IMR-90 (cell line): Measurements from ENCODE around the gene USP43. TPM values are rescaled to one million over a fixed set of nuclear protein-coding genes. Genes with fewer than 3 reads are reported as not detected.

Experiments used
- ATAC-seq: fragments of 200-7000 bp; cut with Tn5 transposase; 2 replicates; pipeline ENCODE4 v1.9.1; 2020; ENCODE audit warnings: low read depth, mild to moderate bottlenecking, moderate library complexity
- BruUV-seq: library from RNA; stranded (reverse); fragments of 400-500 nt; replicated peaks from 2 replicates; lab custom pipeline; 2021; lab: Mats Ljungman, UMichigan
- CTCF ChIA-PET: fragments of 300-600 bp; formaldehyde crosslinking; extraction: SDS; loops from one replicate; lab custom pipeline; 2021; ENCODE audit warnings: antibody characterized with exemption; lab: Yijun Ruan, JAX
- POLR2A ChIA-PET: fragments of 300-600 bp; sonication (Branson Sonifier 250); formaldehyde crosslinking; loops from one replicate; lab custom pipeline; 2022; ENCODE audit warnings: antibody characterized with exemption; ENCODE audit not compliant: unreplicated experiment; lab: Charles Lee
- DNase-seq: peaks from one replicate; pipeline ENCODE4 v3.0.0; 2013
- H2AFZ ChIP-seq: replicated peaks from 2 replicates; pipeline ENCODE3; 2013; ENCODE audit warnings: low read length, mild to moderate bottlenecking; ENCODE audit not compliant: poor library complexity
- H2AK5ac ChIP-seq: 2 replicates; pipeline ENCODE4 v1.6.1; 2013; ENCODE audit warnings: low read depth, low read length, inconsistent platforms
- H2AK9ac ChIP-seq: replicated peaks from 2 replicates; pipeline ENCODE3; 2013; ENCODE audit warnings: mild to moderate bottlenecking, low read depth, low read length, moderate library complexity; ENCODE audit not compliant: poor library complexity
- H2BK120ac ChIP-seq: 2 replicates; pipeline ENCODE4 v1.6.1; 2013; ENCODE audit warnings: low read depth, low read length, inconsistent platforms
- H2BK15ac ChIP-seq: 3 replicates; pipeline ENCODE4 v1.6.1; 2013; ENCODE audit warnings: low read depth, low read length, inconsistent platforms
- H2BK20ac ChIP-seq: 2 replicates; pipeline ENCODE4 v1.6.1; 2013; ENCODE audit warnings: low read depth, mild to moderate bottlenecking, inconsistent platforms, low read length, moderate library complexity
- H2BK5ac ChIP-seq: 2 replicates; pipeline ENCODE4 v1.6.1; 2013; ENCODE audit warnings: mild to moderate bottlenecking, low read depth, low read length, inconsistent platforms; ENCODE audit not compliant: poor library complexity, severe bottlenecking
- H3K14ac ChIP-seq: replicated peaks from 2 replicates; pipeline ENCODE4 v1.6.1; 2013; ENCODE audit warnings: low read depth, low read length, inconsistent platforms
- H3K18ac ChIP-seq: 2 replicates; pipeline ENCODE4 v1.6.1; 2013; ENCODE audit warnings: low read depth, low read length, control low read depth
- H3K23ac ChIP-seq: 2 replicates; pipeline ENCODE4 v1.6.1; 2013; ENCODE audit warnings: low read depth, low read length, inconsistent platforms
- H3K27ac ChIP-seq: 2 replicates; pipeline ENCODE4 v1.5.1; 2013; ENCODE audit warnings: mild to moderate bottlenecking, control low read depth, low read length; ENCODE audit not compliant: insufficient read depth
- H3K27me3 ChIP-seq: 2 replicates; pipeline ENCODE4 v1.6.1; 2013; ENCODE audit warnings: low read length; ENCODE audit not compliant: control insufficient read depth, insufficient read depth
- H3K36me3 ChIP-seq: 2 replicates; pipeline ENCODE4 v1.6.1; 2013; ENCODE audit warnings: low read length, mixed read lengths; ENCODE audit not compliant: control insufficient read depth, insufficient read depth
- H3K4ac ChIP-seq: 2 replicates; pipeline ENCODE4 v1.6.1; 2013; ENCODE audit warnings: low read depth, low read length, inconsistent platforms
- H3K4me1 ChIP-seq: 2 replicates; pipeline ENCODE4 v1.6.1; 2013; ENCODE audit warnings: low read length, mixed read lengths; ENCODE audit not compliant: control insufficient read depth, insufficient read depth
- H3K4me2 ChIP-seq: 2 replicates; pipeline ENCODE4 v1.6.1; 2013; ENCODE audit warnings: low read depth, mild to moderate bottlenecking, control low read depth, low read length, moderate library complexity
- H3K4me3 ChIP-seq: 2 replicates; pipeline ENCODE4 v1.5.1; 2013; ENCODE audit warnings: low read depth, mild to moderate bottlenecking, control low read depth, low read length, moderate library complexity; ENCODE audit not compliant: insufficient read depth
- H3K56ac ChIP-seq: 2 replicates; pipeline ENCODE4 v1.6.1; 2013; ENCODE audit warnings: low read length, inconsistent platforms; ENCODE audit not compliant: insufficient read depth; ENCODE audit errors: extremely low read depth
- H3K79me1 ChIP-seq, 2 experiments: 2 replicates each; pipeline ENCODE4 v1.6.1; 2013; ENCODE audit warnings: low read length in 2 of 2, inconsistent platforms in 1 of 2, low read depth in 1 of 2
- H3K9ac ChIP-seq: 2 replicates; pipeline ENCODE4 v1.6.1; 2013; ENCODE audit warnings: low read depth, low read length, control low read depth
- H3K9me1 ChIP-seq: 2 replicates; pipeline ENCODE4 v1.6.1; 2013; ENCODE audit warnings: low read length, inconsistent platforms; ENCODE audit not compliant: insufficient read depth
- H3K9me3 ChIP-seq: 2 replicates; pipeline ENCODE4 v1.6.1; 2013; ENCODE audit warnings: low read length; ENCODE audit not compliant: control insufficient read depth, insufficient read depth
- H4K20me1 ChIP-seq: 2 replicates; pipeline ENCODE4 v1.6.1; 2013; ENCODE audit warnings: low read length, inconsistent platforms; ENCODE audit not compliant: insufficient read depth
- H4K5ac ChIP-seq: 2 replicates; pipeline ENCODE4 v1.6.1; 2013; ENCODE audit warnings: mild to moderate bottlenecking, low read depth, low read length, control low read depth
- H4K8ac ChIP-seq, 2 experiments: 2 replicates each; pipeline ENCODE4 v1.6.1; 2013; ENCODE audit warnings: low read depth in 2 of 2, low read length in 2 of 2, control low read depth in 1 of 2, inconsistent platforms in 1 of 2
- H4K91ac ChIP-seq: 2 replicates; pipeline ENCODE4 v1.6.1; 2013; ENCODE audit warnings: low read depth, low read length, inconsistent platforms; ENCODE audit not compliant: insufficient read depth
- CEBPB ChIP-seq: IDR thresholded peaks from 2 replicates; pipeline ENCODE4 v1.6.1; 2012; ENCODE audit warnings: low read depth, low read length, improper control_type of control experiment
- CHD1 ChIP-seq: IDR thresholded peaks from 2 replicates; pipeline ENCODE4 v1.6.1; 2012; ENCODE audit warnings: low read depth, low read length, improper control_type of control experiment
- CTCF ChIP-seq: conservative IDR thresholded peaks from 2 replicates; pipeline ENCODE4 v1.5.1; 2012; ENCODE audit warnings: mild to moderate bottlenecking, low read depth, low read length, improper control_type of control experiment
- ELK1 ChIP-seq: fragments of 150-350 bp; IDR thresholded peaks from 2 replicates; pipeline ENCODE4 v1.6.1; 2016; ENCODE audit warnings: low read depth, mild to moderate bottlenecking, low read length, moderate library complexity, borderline replicate concordance
- FOS ChIP-seq: fragments of 150-350 bp; IDR thresholded peaks from 2 replicates; pipeline ENCODE4 v1.6.1; 2016; ENCODE audit warnings: low read depth, low read length
- MAFK ChIP-seq: IDR thresholded peaks from 2 replicates; pipeline ENCODE4 v1.6.1; 2012; ENCODE audit warnings: low read depth, low read length, improper control_type of control experiment
- MAZ ChIP-seq: IDR thresholded peaks from 2 replicates; pipeline ENCODE4 v1.6.1; 2012; ENCODE audit warnings: low read depth, mild to moderate bottlenecking, low read length, improper control_type of control experiment, moderate library complexity, borderline replicate concordance
- NFE2L2 ChIP-seq: fragments of 150-350 bp; IDR thresholded peaks from 2 replicates; pipeline ENCODE4 v1.6.1; 2016; ENCODE audit warnings: low read depth, mild to moderate bottlenecking, low read length
- POLR2A ChIP-seq: IDR thresholded peaks from 2 replicates; pipeline ENCODE4 v1.6.1; 2012; ENCODE audit warnings: mild to moderate bottlenecking, low read depth, low read length
- RAD21 ChIP-seq: IDR thresholded peaks from 2 replicates; pipeline ENCODE4 v1.6.1; 2012; ENCODE audit warnings: low read length, improper control_type of control experiment
- RCOR1 ChIP-seq: IDR thresholded peaks from 2 replicates; pipeline ENCODE4 v1.6.1; 2012; ENCODE audit warnings: mild to moderate bottlenecking, low read length, improper control_type of control experiment; ENCODE audit not compliant: insufficient replicate concordance
- RFX5 ChIP-seq: IDR thresholded peaks from 2 replicates; pipeline ENCODE4 v1.8.0; 2012; ENCODE audit warnings: low read depth, mild to moderate bottlenecking, low read length, moderate library complexity
- SMC3 ChIP-seq: fragments of 150-350 bp; IDR thresholded peaks from 2 replicates; pipeline ENCODE4 v1.6.1; 2016; ENCODE audit warnings: low read depth, mild to moderate bottlenecking, antibody characterized with exemption, low read length, moderate library complexity
- USF2 ChIP-seq: fragments of 150-350 bp; IDR thresholded peaks from 2 replicates; pipeline ENCODE4 v1.6.1; 2017; ENCODE audit warnings: mild to moderate bottlenecking, antibody characterized with exemption, low read length, low read depth
- WGBS, 2 experiments: methylation state at CpG; one replicate each; pipeline versions ENCODE4 v1.1.5 to v1.1.7; 2013; ENCODE audit warnings: missing lambda C conversion rate in 2 of 2; ENCODE audit not compliant: insufficient read length in 1 of 2; ENCODE audit errors: extremely low coverage in 2 of 2; 5-methylcytosine and 5-hydroxymethylcytosine counted together
- dilution Hi-C: fragments of 300-500 bp; cut with HindIII; formaldehyde crosslinking; loops from one replicate; pipeline ENCODE4 v1.14.3; 2018; ENCODE audit warnings: low sequenced_read_pairs; ENCODE audit not compliant: unreplicated experiment
- in situ Hi-C: fragments of 300-500 bp; cut with MboI; formaldehyde crosslinking; loops from 3 replicates; pipeline ENCODE4 v1.14.3; 2019; ENCODE audit warnings: low sequenced_read_pairs, inconsistent platforms, mixed read lengths
- intact Hi-C: fragments of 100-400 bp; cut with micrococcal nuclease; formaldehyde crosslinking; loops from 2 replicates; pipeline ENCODE4 v1.10.0; 2022
- polyA plus RNA-seq, 3 experiments: library from polyadenylated mRNA; depleted of rRNA; stranded (reverse); fragments of >200 nt; gene quantifications; 2 replicates each; pipeline ENCODE4 v1.2.3, GENCODE V29; 2012; ENCODE audit warnings: low replicate concordance in 1 of 3
- total RNA-seq: library from RNA; depleted of rRNA; stranded (reverse); fragments of >200 nt; gene quantifications from 2 replicates; pipeline ENCODE4 v1.2.3, GENCODE V29; 2012

The USP43 gene
- total and polyA plus RNA-seq, 2 of the 4 experiments (the other 2 are of a cell fraction) = not detected

GRCh38 chr17:9750524-9750923 is 105.2 kb downstream of the USP43 start (continued):
- TF ChIP-seq SMC3 = no peak
- no peak for TF ChIP-seq NFE2L2
- TF ChIP-seq POLR2A = no peak

- Histone ChIP-seq H3K27me3 (no peaks in the 10 kb centered on the region), H2BK5ac (no peak overlapping the region), H3K23ac (no peak overlapping the region), H3K9ac (no peak overlapping the region), H4K8ac (no peak overlapping the region), H3K18ac (no peak overlapping the region), H2BK15ac (no peak overlapping the region), H3K9me3 (no peaks in the 10 kb centered on the region), H2BK120ac (no peak overlapping the region), H2AK9ac (no peak overlapping the region), H3K79me1 (no peaks in the 10 kb centered on the region), H2AFZ (no peak overlapping the region), H4K20me1 (no peaks in the 10 kb centered on the region), H3K9me1 (no peaks in the 10 kb centered on the region), H3K56ac (no peak overlapping the region), H3K4me3 (no peak overlapping the region), H3K14ac (no peak overlapping the region), H4K5ac (no peak overlapping the region), H3K27ac (no peak overlapping the region), H3K4me2 (no peak overlapping the region), H3K4ac (no peak overlapping the region), H2BK20ac (no peak overlapping the region), H4K91ac (no peak overlapping the region), H2AK5ac (no peak overlapping the region), H3K36me3 (no peaks in the 10 kb centered on the region), H3K4me1 (no peaks in the 10 kb centered on the region)
- ATAC-seq (no peak), DNase-seq (no peak)
- TF ChIP-seq CTCF (no peak), RAD21 (no peak), ELK1 (no peak), CHD1 (no peak), RCOR1 (no peak), USF2 (no peak), RFX5 (no peak), FOS (no peak), NFE2L2 (no peak), POLR2A (no peak), MAFK (no peak), MAZ (no peak), CEBPB (no peak), SMC3 (no peak)
- CTCF ChIA-PET = no interaction called here
- in situ Hi-C loops (no loop called here), intact Hi-C loops (no loop called here), dilution Hi-C loops (no loop called here)
- no TSS peak for BruUV-seq
- POLR2A ChIA-PET = no interaction called here
- 50% methylated on average over 2 of the region's 3 CpGs; no CpG with 5 or more reads in 1 of the 2 experiments for WGBS, 2 experiments
These were observed 109.8 kb downstream of the USP43 start for GRCh38 chr17:9755083-9755482.
